KOPT-K1 (cell line): ENCODE results near the gene SLC23A3.
"Not testable (repeated sequence)": the region's sequence is repeated elsewhere in the genome, so short reads cannot be mapped to it uniquely, and the experiment has no call there.

Experiments used
- H3K27ac ChIP-seq: fragments of 200-600 bp; sonication (generic); 2 replicates; pipeline ENCODE4 v1.5.1; 2016; ENCODE audit warnings: antibody characterized with exemption, mild to moderate bottlenecking, low read depth, low read length; ENCODE audit not compliant: poor library complexity, severe bottlenecking
- H3K36me3 ChIP-seq: fragments of 200-600 bp; sonication (generic); 2 replicates; pipeline ENCODE4 v1.5.1; 2017; ENCODE audit warnings: antibody characterized with exemption, mild to moderate bottlenecking, low read length, moderate library complexity; ENCODE audit not compliant: insufficient read depth
- H3K9me3 ChIP-seq: fragments of 200-600 bp; sonication (generic); 2 replicates; pipeline ENCODE4 v1.5.1; 2017; ENCODE audit warnings: antibody characterized with exemption, low read length, mild to moderate bottlenecking; ENCODE audit not compliant: insufficient read depth, poor library complexity, severe bottlenecking

Gene SLC23A3

DNA sequence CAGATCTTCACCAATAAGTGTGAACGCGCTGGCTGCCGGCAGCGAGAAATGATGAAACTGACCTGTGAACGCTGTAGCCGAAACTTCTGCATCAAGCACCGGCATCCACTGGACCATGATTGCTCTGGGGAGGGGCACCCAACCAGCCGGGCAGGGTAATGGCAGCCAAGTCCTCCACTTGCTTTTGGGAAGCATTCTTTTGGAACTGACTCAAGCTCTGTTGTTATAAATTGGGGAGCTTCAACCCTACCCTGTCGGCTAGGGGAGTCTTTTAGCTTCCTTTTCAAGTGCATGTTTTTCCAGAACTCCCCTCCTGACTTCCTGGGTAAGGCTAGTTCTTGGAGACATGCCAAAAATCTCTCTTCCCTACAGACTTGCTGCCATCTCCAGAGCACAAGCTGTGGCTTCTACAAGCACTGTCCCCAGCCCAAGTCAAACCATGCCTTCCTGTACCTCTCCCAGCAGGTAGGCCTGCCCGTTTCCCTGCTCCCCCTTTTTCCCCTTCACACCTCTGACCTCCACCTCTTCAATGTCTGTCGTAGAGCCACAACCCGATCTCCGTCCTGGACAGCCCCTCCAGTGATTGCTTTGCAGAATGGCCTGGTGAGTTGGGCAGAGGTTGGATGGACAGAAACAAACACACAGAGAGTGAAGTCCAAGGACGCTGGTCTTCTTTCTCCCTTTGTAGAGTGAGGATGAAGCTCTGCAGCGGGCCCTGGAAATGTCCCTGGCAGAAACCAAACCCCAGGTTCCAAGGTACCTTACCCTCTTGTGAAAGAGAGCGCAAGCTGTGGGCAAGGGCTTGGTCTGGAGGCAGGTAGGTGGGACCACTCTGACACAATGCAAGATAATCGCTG, 38.3 kb upstream of the SLC23A3 start:
- H3K36me3 ChIP-seq, result peaks cover 36% of the 10 kb centered on the region; the same call in 1 of the 2 replicates
- H3K27ac ChIP-seq, result peak overlapping the region; percentile 84

DNA sequence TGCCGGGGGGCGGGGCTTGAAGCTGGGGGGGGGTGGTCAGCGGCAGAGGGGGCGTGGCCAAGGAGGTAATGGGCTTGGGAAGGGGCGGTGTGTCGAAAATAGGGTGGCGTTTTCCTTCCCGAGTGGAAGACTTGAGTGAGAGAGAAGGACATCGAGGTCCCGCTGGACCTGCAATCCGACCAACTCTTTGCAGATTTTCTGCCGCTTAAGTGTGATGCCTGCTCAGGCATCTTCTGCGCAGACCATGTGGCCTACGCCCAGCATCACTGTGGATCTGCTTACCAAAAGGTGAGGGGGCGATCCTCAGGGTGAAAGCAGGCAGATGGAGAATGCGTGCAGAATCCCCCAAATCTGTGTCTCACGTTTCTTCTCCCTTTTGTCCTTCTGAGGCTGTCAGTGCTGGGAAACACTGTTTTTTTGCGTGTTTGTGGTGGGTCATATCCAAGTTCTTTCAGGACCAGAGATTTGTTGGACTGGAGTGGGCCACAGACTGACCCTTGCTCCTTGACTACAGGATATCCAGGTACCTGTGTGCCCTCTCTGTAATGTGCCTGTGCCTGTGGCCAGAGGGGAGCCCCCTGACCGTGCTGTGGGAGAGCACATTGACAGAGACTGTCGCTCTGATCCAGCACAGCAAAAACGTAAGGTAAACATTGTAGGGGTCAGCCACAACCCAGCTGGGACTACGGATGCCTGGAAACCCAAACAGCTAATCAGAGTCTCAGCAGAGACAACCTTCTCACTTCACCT, 37.5 kb upstream of the SLC23A3 start:
- H3K9me3 ChIP-seq, result no peaks in the 10 kb centered on the region
- H3K27ac ChIP-seq, result peak overlapping the region; percentile 84
- peaks cover 29% of the 10 kb centered on the region; the same call in 1 of the 2 replicates for H3K36me3 ChIP-seq

More for the DNA sequence above, 38.3 kb upstream of the SLC23A3 start:
- no peaks in the 10 kb centered on the region for H3K9me3 ChIP-seq

DNA sequence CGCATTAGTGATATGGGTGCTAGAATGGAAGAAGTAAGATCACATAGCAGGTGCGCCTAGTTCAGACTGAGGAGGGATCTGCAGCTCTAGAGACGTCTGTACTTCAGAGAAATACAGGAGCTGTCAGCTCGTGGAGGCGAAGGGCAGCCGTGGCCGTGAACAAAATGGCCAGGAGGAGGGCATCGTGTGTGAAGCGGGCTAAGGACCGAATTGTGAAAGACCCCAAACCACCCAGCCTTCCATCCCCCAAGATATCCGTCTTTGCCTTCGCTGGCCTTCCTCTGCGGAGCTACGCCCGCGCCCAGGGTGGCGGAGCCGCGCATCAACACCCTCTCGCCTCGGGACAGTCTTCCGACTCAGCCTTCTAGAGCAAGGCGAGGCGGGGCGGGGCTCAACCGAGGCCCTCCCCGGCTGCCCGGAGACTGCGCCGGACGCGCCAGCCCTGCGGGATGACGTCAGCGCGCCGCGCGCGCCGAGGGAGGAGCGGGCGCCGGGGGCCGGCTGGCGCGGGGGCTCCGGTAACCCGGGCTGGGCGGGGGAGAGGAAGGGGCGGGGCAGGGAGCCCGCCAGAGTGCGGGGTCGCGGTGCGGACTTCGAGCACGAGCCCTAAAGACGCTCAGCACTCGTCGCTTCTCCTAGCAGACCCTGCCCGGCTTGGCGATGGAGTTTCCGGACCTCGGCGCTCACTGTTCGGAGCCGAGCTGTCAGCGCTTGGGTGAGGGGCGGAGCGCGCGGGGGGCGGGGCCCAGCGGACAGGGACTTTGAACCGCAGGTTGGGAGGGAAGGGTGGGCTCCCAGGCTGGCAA, 36.7 kb upstream of the SLC23A3 start, which contains the start of gene ZFAND2B:
ZFAND2B (plus strand) TSS at position 455 of the 806 bp plus-strand sequence; CDS start at position 661, 206 bp downstream.
- H3K36me3 ChIP-seq, result peaks cover 25% of the 10 kb centered on the region; the same call in 1 of the 2 replicates
- peak within 1 kb of the TSS; percentile 84 for H3K27ac ChIP-seq
- H3K9me3 ChIP-seq, result no peaks in the 10 kb centered on the region

DNA sequence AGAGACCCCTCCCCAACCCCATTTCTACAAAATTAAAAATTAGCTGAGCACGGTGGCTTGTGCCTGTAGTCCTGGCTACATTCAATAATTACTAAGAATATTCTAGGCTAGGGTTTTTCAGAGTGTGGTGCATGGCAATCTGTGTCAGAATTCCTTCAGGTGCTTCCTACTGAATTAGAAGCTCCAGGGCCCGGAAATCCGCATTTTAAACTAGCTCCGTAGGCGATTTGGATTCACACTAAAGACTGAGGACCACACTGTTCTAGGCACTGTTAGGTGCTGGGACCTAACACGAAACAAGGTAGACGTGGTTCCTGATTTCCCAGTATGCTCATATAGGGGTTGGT, 36.1 kb upstream of the SLC23A3 start:
- Histone ChIP-seq H3K27ac (peak overlapping the region; percentile 84), H3K36me3 (peaks cover 25% of the 10 kb centered on the region; the same call in 1 of the 2 replicates)

DNA sequence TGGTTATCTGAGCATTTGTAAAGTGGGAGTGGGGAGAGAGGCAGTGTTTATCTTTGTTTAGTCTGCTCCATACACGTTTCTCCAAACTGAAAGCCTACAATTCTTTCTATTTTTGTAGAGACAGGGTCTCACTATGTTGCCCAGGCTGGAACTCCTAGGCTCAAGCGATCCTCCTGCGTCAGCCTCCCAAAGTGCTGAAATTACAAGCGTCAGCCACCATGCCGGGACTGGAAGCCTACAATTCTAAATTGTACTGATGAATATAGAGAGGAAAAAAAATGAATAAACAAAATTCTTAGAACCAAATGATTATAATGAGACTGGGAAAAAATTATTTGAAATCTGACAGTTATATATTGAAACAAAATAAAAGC, 35.3 kb upstream of the SLC23A3 start:
- Histone ChIP-seq H3K27ac (no peak overlapping the region), H3K36me3 (peaks cover 21% of the 10 kb centered on the region; the same call in 1 of the 2 replicates), H3K9me3 (no peaks in the 10 kb centered on the region)

More for the DNA sequence above, 36.1 kb upstream of the SLC23A3 start:
- H3K9me3 ChIP-seq, result no peaks in the 10 kb centered on the region

DNA sequence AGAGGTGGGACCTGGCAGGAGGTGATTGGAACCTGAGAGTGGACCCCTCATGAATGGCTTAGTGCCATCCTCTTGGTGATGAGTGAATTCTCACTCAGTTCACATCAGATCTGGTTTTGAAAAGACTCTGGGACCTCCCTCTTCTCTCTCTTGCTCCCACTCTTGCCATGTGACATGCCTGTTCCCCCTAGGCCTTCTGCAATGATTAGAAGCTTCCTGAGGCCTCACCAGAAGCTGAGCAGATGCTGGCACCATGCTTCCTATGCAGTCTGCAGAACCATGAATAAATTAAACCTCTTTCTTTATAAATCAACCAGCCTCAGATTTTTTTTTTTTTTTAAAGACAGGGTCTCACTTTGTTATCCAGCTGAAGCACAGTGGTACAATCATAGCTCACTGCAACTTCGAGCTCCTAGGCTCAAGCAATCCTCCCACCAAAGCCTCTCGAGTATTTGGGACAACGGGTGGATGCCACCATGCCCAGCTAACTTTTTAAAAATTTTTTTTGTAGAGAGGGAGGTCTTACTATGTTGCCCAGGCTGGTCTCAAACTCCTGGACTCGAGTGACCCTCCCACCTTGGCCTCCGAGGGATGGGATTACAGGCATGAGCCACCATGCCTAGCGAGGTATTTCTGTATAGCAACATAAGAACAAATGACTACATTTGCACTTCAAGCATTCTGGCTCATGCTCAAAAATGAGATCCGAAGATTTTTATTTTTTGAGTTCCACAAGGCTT, 34.8 kb upstream of the SLC23A3 start:
- peaks cover 16% of the 10 kb centered on the region; the same call in 1 of the 2 replicates for H3K36me3 ChIP-seq
- no peak overlapping the region for H3K27ac ChIP-seq

DNA sequence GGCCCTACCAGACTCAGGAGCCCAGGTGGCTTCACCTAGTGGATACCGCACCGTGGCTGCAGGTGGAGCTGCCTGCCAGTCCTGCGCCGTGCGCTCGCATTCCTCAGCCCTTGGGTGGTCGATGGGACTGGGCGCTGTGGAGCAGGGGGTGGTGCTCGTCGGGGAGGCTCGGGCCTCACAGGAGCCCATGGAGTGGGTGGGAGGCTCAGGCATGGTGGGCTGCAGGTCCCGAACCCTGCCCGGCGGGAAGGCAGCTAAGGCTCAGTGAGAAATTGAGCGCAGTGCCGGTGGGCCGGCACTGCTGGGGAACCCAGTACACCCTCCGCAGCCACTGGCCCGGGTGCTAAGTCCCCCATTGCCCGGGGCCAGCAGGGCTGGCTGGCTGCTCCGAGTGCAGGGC, 31.5 kb upstream of the SLC23A3 start:
- H3K27ac ChIP-seq, H3K36me3 ChIP-seq, H3K9me3 ChIP-seq: not testable (repeated sequence)

More for the DNA sequence above, 34.8 kb upstream of the SLC23A3 start:
- no peaks in the 10 kb centered on the region for H3K9me3 ChIP-seq

DNA sequence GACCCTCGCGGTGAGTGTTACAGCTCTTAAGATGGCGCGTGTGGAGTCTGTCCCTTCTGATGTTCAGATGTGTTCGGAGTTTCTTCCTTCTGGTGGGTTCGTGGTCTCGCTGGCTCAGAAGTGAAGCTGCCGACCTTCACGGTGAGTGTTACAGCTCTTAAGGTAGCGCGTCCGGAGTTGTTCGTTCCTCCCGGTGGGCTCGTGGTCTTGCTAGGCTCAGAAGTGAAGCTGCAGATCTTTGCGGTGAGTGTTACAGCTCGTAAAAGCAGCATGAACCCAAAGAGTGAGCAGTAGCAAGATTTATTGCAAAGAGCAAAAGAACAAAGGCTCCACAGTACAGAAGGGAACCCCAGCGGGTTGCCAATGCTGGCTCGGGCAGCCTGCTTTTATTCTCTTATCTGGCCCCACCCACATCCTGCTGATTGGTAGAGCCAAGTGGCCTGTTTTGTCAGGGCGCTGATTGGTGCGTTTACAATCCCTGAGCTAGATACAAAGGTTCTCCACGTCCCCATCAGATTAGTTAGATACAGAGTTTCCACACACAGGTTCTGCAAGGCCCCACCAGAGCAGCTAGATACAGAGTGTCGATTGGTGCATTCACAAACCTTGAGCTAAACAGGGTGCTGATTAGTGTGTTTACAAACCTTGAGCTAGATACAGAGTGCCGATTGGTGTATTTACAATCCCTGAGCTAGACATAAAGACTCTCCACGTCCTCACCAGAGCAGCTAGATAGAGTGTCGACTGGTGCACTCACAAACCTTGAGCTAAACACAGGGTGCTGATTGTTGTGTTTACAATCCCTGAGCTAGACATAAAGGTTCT, 30.9 kb upstream of the SLC23A3 start:
- not testable (repeated sequence) for H3K27ac ChIP-seq

DNA sequence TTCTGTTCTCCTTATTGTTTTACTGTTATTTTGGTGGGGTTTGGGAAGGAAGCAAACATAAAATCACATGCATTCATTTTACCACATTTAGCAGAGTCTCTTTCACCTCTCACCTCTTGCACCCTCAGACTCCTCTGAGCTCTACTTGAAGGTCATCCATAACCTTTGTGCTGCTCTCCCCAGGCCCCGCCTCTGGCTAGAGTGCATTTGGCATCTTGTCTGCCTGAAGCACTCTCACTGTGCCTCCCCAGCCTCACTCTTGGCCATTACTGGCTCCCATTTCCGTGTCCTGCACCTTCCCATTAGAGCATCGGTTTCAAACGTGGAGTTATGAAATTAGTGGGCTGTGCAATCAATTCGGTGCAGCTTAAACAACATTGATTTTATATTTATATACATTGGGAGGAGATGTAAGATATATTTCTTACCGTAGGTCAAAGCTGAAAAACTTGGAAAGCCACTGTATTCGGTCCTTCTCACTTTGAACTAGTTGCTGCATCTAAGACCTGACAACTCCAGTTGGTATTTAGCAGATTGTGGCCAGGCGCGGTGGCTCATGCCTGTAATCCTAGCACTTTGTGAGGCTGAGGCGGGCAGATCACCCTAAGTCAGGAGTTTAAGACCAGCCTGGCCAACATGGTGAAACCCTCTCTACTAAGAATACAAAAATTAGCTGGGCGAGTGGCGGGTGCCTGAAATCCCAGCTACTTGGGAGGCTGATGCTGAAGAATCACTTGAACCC, 29.8 kb upstream of the SLC23A3 start:
- Histone ChIP-seq H3K9me3 (no peaks in the 10 kb centered on the region), H3K36me3 (no peaks in the 10 kb centered on the region), H3K27ac (no peak overlapping the region)

More for the DNA sequence above, 30.9 kb upstream of the SLC23A3 start:
- H3K36me3 ChIP-seq, H3K9me3 ChIP-seq: not testable (repeated sequence)

DNA sequence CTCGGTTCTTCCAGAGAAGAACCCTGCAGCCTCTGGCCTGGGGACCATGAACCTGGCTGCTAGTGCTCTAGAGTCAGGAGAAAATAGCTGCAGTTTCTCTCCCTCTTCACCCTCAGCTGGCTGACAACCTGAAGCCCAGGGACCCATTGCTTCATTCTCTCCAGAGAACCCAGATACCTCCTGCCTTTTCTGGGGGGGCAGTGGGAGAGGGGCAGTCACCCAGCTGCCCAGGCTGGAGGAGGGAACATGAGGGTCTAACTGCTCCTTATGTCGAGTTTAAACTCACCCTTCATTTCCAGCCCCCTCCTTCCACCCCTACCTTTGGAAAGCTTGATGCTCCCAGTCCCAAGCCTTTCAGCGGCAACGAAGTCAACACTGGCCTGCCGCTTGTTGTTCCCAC, 29.1 kb upstream of the SLC23A3 start:
- no peaks in the 10 kb centered on the region for H3K9me3 ChIP-seq
- H3K36me3 ChIP-seq, result no peaks in the 10 kb centered on the region
- no peak overlapping the region for H3K27ac ChIP-seq

DNA sequence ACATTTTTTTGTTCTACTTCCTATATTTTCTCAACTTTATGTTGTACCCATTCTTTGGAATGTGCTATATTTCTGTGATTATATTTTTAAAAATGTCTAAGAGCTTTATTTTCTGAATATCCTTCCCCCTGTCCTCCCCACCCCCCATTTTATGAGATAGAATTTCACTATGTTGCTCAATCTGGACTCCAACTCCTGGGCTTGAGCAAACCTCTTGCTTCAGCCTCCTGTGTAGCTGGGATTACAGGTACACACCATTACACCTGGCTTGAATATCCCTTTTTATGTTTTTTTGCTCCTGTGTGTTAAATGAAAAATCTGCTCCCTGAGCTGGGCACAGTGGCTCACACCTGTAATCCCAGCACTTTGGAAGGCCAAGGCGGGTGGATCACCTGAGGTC, 27.6 kb upstream of the SLC23A3 start:
- Histone ChIP-seq H3K36me3 (no peaks in the 10 kb centered on the region), H3K9me3 (no peaks in the 10 kb centered on the region), H3K27ac (no peak overlapping the region)

DNA sequence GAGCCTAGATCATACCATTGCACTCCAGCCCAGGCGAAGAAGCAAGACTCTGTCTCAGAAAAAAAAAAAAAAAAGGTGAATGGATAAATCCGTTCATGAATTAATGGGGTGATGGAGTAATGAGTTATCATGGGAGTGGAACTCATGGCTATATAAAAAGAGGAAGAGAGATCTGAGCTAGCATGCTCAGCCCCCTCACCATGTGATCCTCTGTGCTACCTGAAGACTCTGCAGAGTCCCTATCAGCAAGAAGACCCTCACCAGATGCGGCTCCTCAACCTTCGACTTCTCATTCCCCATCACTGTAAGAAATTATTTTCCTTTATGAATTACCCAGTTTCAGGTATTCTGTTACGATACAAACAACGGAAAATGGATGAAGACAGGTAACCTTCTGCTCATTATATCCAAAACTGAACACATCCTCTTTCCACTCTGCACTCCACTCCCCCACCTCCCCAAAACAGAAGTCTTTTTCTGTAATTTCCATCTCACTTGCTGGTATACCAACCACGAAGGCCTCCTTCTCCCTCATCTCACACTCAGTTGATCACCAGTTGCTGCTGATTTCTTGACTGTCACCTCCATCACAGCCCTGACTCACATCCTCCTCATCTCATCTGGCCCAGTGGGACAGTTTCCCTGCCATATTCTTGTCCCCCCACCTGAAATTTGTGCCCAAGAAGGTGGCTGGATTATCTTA, 17.1 kb upstream of the SLC23A3 start:
- no peaks in the 10 kb centered on the region for H3K9me3 ChIP-seq
- H3K27ac ChIP-seq, result no peak overlapping the region
- peaks cover 38% of the 10 kb centered on the region for H3K36me3 ChIP-seq

DNA sequence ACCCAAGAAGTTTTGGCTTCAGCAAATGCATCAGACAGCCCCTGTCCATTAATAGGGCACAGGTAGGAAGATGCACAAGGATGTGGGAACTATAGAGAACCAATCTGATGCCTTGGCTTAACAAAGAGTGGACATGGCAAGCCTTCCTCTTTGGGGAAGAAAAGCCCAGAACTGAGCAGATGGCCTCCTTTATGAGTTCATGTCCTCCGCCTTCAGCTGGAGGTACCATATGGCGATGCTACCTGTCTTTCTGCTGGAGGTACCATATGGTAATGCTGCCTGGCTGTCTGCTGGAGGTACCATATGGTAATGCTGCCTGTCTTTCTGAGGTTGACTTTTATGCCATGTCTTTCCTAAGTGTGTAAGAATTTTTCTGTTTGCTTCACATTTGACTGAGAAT, 14.3 kb upstream of the SLC23A3 start:
- H3K9me3 ChIP-seq, result no peaks in the 10 kb centered on the region
- no peak overlapping the region for H3K27ac ChIP-seq
- peaks cover 66% of the 10 kb centered on the region for H3K36me3 ChIP-seq
